Kidney capillary endothelial cell (primary cell): ENCODE results near the gene SLC35F2.
"Not testable (repeated sequence)": the region's sequence is repeated elsewhere in the genome, so short reads cannot be mapped to it uniquely, and the experiment has no call there.

Experiments
- DNase-seq: peaks from one replicate; pipeline ENCODE4 v3.0.0-alpha.2; 2018; ENCODE audit warnings: low spot score

Gene SLC35F2

GRCh38 chr11:107858217-107859070 is at the start of gene SLC35F2:
Gene SLC35F2, minus strand, starts transcription at chr11:107858787. Its CDS starts 20 bp downstream, at chr11:107858767.
- DNase-seq, result peak; percentile 62

- no peak for DNase-seq
Observed at GRCh38 chr11:107908211-107908610, 49.6 kb upstream of the SLC35F2 start.

GRCh38 chr11:107898270-107898669 is 39.7 kb upstream of the SLC35F2 start:
- peak; percentile 60 for DNase-seq

GRCh38 chr11:107882095-107882820 is 23.7 kb upstream of the SLC35F2 start:
- no peak for DNase-seq

GRCh38 chr11:107881471-107881870 is 22.9 kb upstream of the SLC35F2 start:
- DNase-seq, result not testable (repeated sequence)

GRCh38 chr11:107876141-107876540 is 17.6 kb upstream of the SLC35F2 start:
- DNase-seq, result no peak

GRCh38 chr11:107864591-107864990 is 6.0 kb upstream of the SLC35F2 start:
- DNase-seq, result no peak

- DNase-seq, result no peak
Observed at GRCh38 chr11:107860688-107861087, 2.1 kb upstream of the SLC35F2 start.

- not testable (repeated sequence) for DNase-seq
Observed at GRCh38 chr11:107860240-107860620, 1.6 kb upstream of the SLC35F2 start.

GRCh38 chr11:107859459-107860239 is 1.1 kb upstream of the SLC35F2 start:
- DNase-seq, result no peak

GRCh38 chr11:107857550-107858216 is 904 bp downstream of the SLC35F2 start:
- DNase-seq, result peak; percentile 11

GRCh38 chr11:107856981-107857517 is 1.5 kb downstream of the SLC35F2 start:
- no peak for DNase-seq

GRCh38 chr11:107856180-107856980 is 2.2 kb downstream of the SLC35F2 start:
- DNase-seq, result no peak

- no peak for DNase-seq
Observed at GRCh38 chr11:107853070-107853469, 5.5 kb downstream of the SLC35F2 start.

GRCh38 chr11:107851704-107852310 is 6.8 kb downstream of the SLC35F2 start:
- no peak for DNase-seq

GRCh38 chr11:107849790-107850189 is 8.8 kb downstream of the SLC35F2 start:
- DNase-seq, result no peak

GRCh38 chr11:107848345-107848744 is 10.2 kb downstream of the SLC35F2 start:
- no peak for DNase-seq

GRCh38 chr11:107847184-107847583 is 11.4 kb downstream of the SLC35F2 start:
- DNase-seq, result no peak

GRCh38 chr11:107844041-107844440 is 14.5 kb downstream of the SLC35F2 start:
- no peak for DNase-seq

GRCh38 chr11:107842412-107843100 is 16.0 kb downstream of the SLC35F2 start:
- no peak for DNase-seq
